Esophagus squamous epithelium (tissue), 4 donors: Measurements from ENCODE around the gene TNRC6A.

Source experiments
- CTCF ChIP-seq, 6 experiments: fragments of 450-650 bp in 4 of 6; fragments of 200-600 bp in 2 of 6; sonication (generic) in 2 of 6; IDR thresholded peaks; one replicate each; pipeline ENCODE4 v1.5.1; 2016 to 2019; ENCODE audit warnings: antibody characterized with exemption in 6 of 6, mild to moderate bottlenecking in 4 of 6, moderate library complexity in 4 of 6
- POLR2A ChIP-seq, 4 donors: fragments of 450-650 bp; IDR thresholded peaks; one replicate each; pipeline ENCODE4 v1.6.1; 2017; ENCODE audit warnings: antibody characterized with exemption in 4 of 4, mild to moderate bottlenecking in 4 of 4, moderate library complexity in 3 of 4

- TF ChIP-seq CTCF (IDR thresholded peaks at IDR 0.05) (no peak), POLR2A (IDR thresholded peaks at IDR 0.05) (no peak)
These were observed 43.7 kb upstream of the TNRC6A start for GRCh38 chr16:24685539-24686432.
